GM12892 (cell line): ENCODE data around the gene ASCC2.

Experiments
- POLR2A ChIP-seq: IDR thresholded peaks from 2 replicates; pipeline ENCODE4 v1.6.1; 2011; ENCODE audit warnings: low read depth, low read length, control low read depth
- POLR2AphosphoS5 ChIP-seq: IDR thresholded peaks from 2 replicates; pipeline ENCODE4 v1.6.1; 2011; ENCODE audit warnings: low read depth, low read length, control low read depth
- TAF1 ChIP-seq: IDR thresholded peaks from 2 replicates; pipeline ENCODE4 v1.6.1; 2011; ENCODE audit warnings: low read depth, mild to moderate bottlenecking, control low read depth, low read length, borderline replicate concordance

DNA sequence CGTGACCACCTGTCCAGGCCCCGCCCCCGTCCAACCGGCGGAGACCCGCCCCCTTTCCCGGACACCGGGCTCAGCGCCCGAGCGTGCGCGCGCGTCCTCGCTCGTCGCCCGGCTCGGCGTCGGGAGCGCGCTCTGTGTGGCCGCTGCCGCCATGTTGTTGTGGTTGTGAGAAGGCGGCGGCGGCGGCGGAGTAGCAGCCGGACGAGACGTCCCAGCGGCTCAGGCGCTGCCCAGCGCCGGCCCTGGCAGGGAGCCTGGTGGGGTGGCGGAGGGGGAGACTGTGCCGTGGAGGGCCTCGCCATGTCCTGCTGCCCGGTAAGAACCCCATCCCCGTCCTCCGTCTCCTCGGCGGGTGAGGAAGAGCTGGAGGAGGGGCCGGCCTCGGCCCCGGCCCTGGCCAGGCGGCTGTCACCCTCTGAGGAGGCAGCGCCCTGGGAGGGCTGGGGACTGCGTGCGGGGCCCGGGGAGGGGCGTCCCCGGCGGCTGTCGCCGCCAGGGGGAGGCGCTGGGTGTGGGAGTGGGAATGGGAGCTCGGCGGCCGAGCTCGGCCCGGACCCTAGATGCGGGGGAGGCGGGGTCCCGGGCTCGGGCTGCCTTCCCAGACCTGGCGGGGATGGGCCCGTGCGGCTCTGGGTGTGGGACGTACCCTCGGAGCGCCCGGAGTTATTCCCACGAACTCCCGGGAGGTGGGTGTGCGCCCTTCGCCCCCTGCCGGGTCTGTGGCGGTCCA, 45.1 kb upstream of the ASCC2 start, which contains the start of gene MTMR3:
- 0 out of 2 replicates have a peak, but pooled peaks have one; percentile 25 for TF ChIP-seq TAF1
- TF ChIP-seq POLR2A, result peak; percentile 65
- peak; percentile 45; the same call in 1 of the 2 replicates for TF ChIP-seq POLR2AphosphoS5
